H1 (cell line): ENCODE results near the gene TMED8. TPM values are rescaled to one million over a fixed set of nuclear protein-coding genes. Genes with fewer than 3 reads are reported as not detected.

Experiments
- CTCF ChIA-PET: fragments of 300-600 bp; sonication (Branson Sonifier 250); formaldehyde crosslinking; loops from one replicate; lab custom pipeline; 2021; ENCODE audit not compliant: partially characterized antibody; lab: Charles Lee
- POLR2A ChIA-PET: fragments of 300-600 bp; sonication (Branson Sonifier 250); formaldehyde crosslinking; loops from one replicate; lab custom pipeline; 2021; ENCODE audit warnings: inconsistent platforms; ENCODE audit not compliant: partially characterized antibody; lab: Charles Lee
- DNase-seq, 2 experiments: peaks; one replicate each; pipeline versions ENCODE4 v3.0.0 to v3.0.0-alpha.2; 2010 to 2022; ENCODE audit warnings: low spot score in 2 of 2, low read depth in 1 of 2, mixed read lengths in 1 of 2
- FAIRE-seq: peaks from 2 replicates; lab custom pipeline; 2011; peaks lifted over from hg19 to GRCh38; lab: Jason Lieb, UNC
- H2AFZ ChIP-seq: 2 replicates; pipeline ENCODE4 v1.8.1; 2012; ENCODE audit warnings: low read length, inconsistent platforms
- H2AK5ac ChIP-seq: 2 replicates; pipeline ENCODE4 v1.6.1; 2013; ENCODE audit warnings: low read depth, low read length
- H2BK120ac ChIP-seq: replicated peaks from 2 replicates; pipeline ENCODE3; 2013; ENCODE audit warnings: low read depth, low read length, inconsistent platforms
- H2BK12ac ChIP-seq: 2 replicates; pipeline ENCODE4 v1.6.1; 2013; ENCODE audit warnings: low read depth, low read length
- H2BK15ac ChIP-seq: 2 replicates; pipeline ENCODE4 v1.6.1; 2013; ENCODE audit warnings: low read length
- H2BK20ac ChIP-seq: 2 replicates; pipeline ENCODE4 v1.6.1; 2013; ENCODE audit warnings: low read length
- H2BK5ac ChIP-seq: 2 replicates; pipeline ENCODE4 v1.6.1; 2013; ENCODE audit warnings: low read depth, low read length
- H3K14ac ChIP-seq: 2 replicates; pipeline ENCODE4 v1.6.1; 2013; ENCODE audit warnings: inconsistent platforms; ENCODE audit not compliant: insufficient read length
- H3K18ac ChIP-seq: 2 replicates; pipeline ENCODE4 v1.6.1; 2013; ENCODE audit warnings: low read length; ENCODE audit errors: extremely low read depth
- H3K23ac ChIP-seq: 2 replicates; pipeline ENCODE4 v1.6.1; 2013; ENCODE audit warnings: inconsistent platforms; ENCODE audit not compliant: insufficient read length
- H3K23me2 ChIP-seq: 2 replicates; pipeline ENCODE4 v1.6.1; 2013; ENCODE audit warnings: low read depth, low read length
- H3K27ac ChIP-seq: 2 replicates; pipeline ENCODE4 v1.6.1; 2011; ENCODE audit warnings: low read depth, low read length, inconsistent platforms
- H3K27me3 ChIP-seq, 4 experiments: replicated peaks in 1 of 4; 1 replicate in 1 of 4; 2 replicates in 3 of 4; pipeline versions ENCODE4 v1.6.1 to v1.8.1; 2011 to 2013; ENCODE audit warnings: low read length in 3 of 4, mild to moderate bottlenecking in 3 of 4, inconsistent platforms in 2 of 4, mixed read lengths in 2 of 4, moderate library complexity in 1 of 4; ENCODE audit not compliant: control insufficient read depth in 3 of 4, insufficient read depth in 3 of 4; ENCODE audit errors: extremely low read depth in 1 of 4
- H3K36me3 ChIP-seq, 4 experiments: 2 replicates each; pipeline versions ENCODE4 v1.6.1 to v1.8.1; 2011 to 2013; ENCODE audit warnings: mild to moderate bottlenecking in 4 of 4, low read length in 3 of 4, moderate library complexity in 2 of 4, control low read depth in 1 of 4, inconsistent platforms in 1 of 4; ENCODE audit not compliant: insufficient read depth in 4 of 4, control insufficient read depth in 2 of 4
- H3K4ac ChIP-seq: replicated peaks from 2 replicates; pipeline ENCODE3; 2013; ENCODE audit warnings: low read length, low read depth, mixed read lengths, inconsistent platforms; ENCODE audit not compliant: insufficient read length
- H3K4me1 ChIP-seq, 4 experiments: replicated peaks in 1 of 4; 1 replicate in 1 of 4; 2 replicates in 3 of 4; pipeline versions ENCODE4 v1.6.1 to v1.8.1; 2011 to 2013; ENCODE audit warnings: low read length in 3 of 4, inconsistent platforms in 2 of 4, mixed read lengths in 1 of 4; ENCODE audit not compliant: insufficient read depth in 4 of 4, control insufficient read depth in 3 of 4
- H3K4me2 ChIP-seq, 2 experiments: 2 replicates each; pipeline versions ENCODE4 v1.6.1 to v1.8.1; 2011 to 2013; ENCODE audit warnings: low read depth in 2 of 2, low read length in 2 of 2, control low read depth in 1 of 2, inconsistent platforms in 1 of 2, mild to moderate bottlenecking in 1 of 2; ENCODE audit not compliant: insufficient read depth in 1 of 2
- H3K4me3 ChIP-seq, 4 experiments: fragments of 200-600, 300-600 bp in 1 of 4; sonication (generic), shearing (Covaris generic), sonication (Bioruptor Twin) in 1 of 4; 2 replicates each; pipeline versions ENCODE4 v1.5.1 to v1.8.1; 2011 to 2016; ENCODE audit warnings: low read length in 4 of 4, low read depth in 3 of 4, control low read depth in 2 of 4, inconsistent platforms in 2 of 4, mild to moderate bottlenecking in 2 of 4, mixed read lengths in 1 of 4, moderate library complexity in 1 of 4; ENCODE audit not compliant: insufficient read depth in 2 of 4; ENCODE audit errors: extremely low read depth in 1 of 4
- H3K56ac ChIP-seq: replicated peaks from 2 replicates; pipeline ENCODE3; 2013; ENCODE audit warnings: low read depth, mild to moderate bottlenecking, mixed read lengths, low read length, inconsistent platforms; ENCODE audit not compliant: insufficient read length
- H3K79me1 ChIP-seq: 2 replicates; pipeline ENCODE4 v1.6.1; 2013; ENCODE audit warnings: low read depth, low read length, control low read depth
- H3K79me2 ChIP-seq, 2 experiments: 2 replicates each; pipeline versions ENCODE4 v1.6.1 to v1.8.1; 2012 to 2013; ENCODE audit warnings: low read length in 2 of 2, mild to moderate bottlenecking in 2 of 2, inconsistent platforms in 1 of 2; ENCODE audit not compliant: insufficient read depth in 2 of 2, control insufficient read depth in 1 of 2
- H3K9ac ChIP-seq, 4 experiments: replicated peaks in 1 of 4; 1 replicate in 1 of 4; 2 replicates in 3 of 4; pipeline versions ENCODE4 v1.6.1 to v1.8.1; 2011 to 2013; ENCODE audit warnings: low read depth in 3 of 4, low read length in 3 of 4, control low read depth in 2 of 4, mild to moderate bottlenecking in 2 of 4, moderate library complexity in 2 of 4, inconsistent platforms in 1 of 4; ENCODE audit errors: extremely low read depth in 1 of 4
- H3K9me3 ChIP-seq, 2 experiments: 2 replicates each; pipeline versions ENCODE4 v1.6.1 to v1.8.1; 2012 to 2013; ENCODE audit warnings: mild to moderate bottlenecking in 2 of 2, moderate library complexity in 2 of 2, control low read depth in 1 of 2, inconsistent platforms in 1 of 2, low read depth in 1 of 2, low read length in 1 of 2, mixed read lengths in 1 of 2; ENCODE audit not compliant: insufficient read depth in 2 of 2
- H4K20me1 ChIP-seq, 2 experiments: replicated peaks in 1 of 2; 2 replicates each; pipeline versions ENCODE3 to v1.8.1; 2011 to 2013; ENCODE audit warnings: inconsistent platforms in 2 of 2, low read length in 2 of 2, mild to moderate bottlenecking in 1 of 2; ENCODE audit not compliant: insufficient read depth in 2 of 2, control insufficient read depth in 1 of 2
- H4K5ac ChIP-seq: 2 replicates; pipeline ENCODE4 v1.6.1; 2013; ENCODE audit warnings: low read length, low read depth, mixed read lengths, inconsistent platforms; ENCODE audit not compliant: insufficient read length
- H4K8ac ChIP-seq: 2 replicates; pipeline ENCODE4 v1.8.0; 2013; ENCODE audit warnings: mild to moderate bottlenecking, moderate library complexity, low read length, inconsistent platforms; ENCODE audit not compliant: insufficient read depth; ENCODE audit errors: extremely low read depth
- H4K91ac ChIP-seq: replicated peaks from 2 replicates; pipeline ENCODE3; 2013; ENCODE audit warnings: low read length, mixed read lengths, inconsistent platforms; ENCODE audit not compliant: insufficient read length
- BACH1 ChIP-seq: IDR thresholded peaks from 2 replicates; pipeline ENCODE4 v1.6.1; 2012; ENCODE audit warnings: low read length, improper control_type of control experiment
- BRCA1 ChIP-seq: IDR thresholded peaks from 2 replicates; pipeline ENCODE4 v1.6.1; 2012; ENCODE audit warnings: low read depth, low read length, improper control_type of control experiment
- CBX8 ChIP-seq: fragments of 300-800, 300-1000 bp; sonication (generic); IDR thresholded peaks from 2 replicates; pipeline ENCODE4 v1.7.1; 2016; ENCODE audit warnings: low read depth, low read length, borderline replicate concordance
- CTCF ChIP-seq, 3 experiments: IDR thresholded peaks; 1 replicate in 2 of 3; 2 replicates in 1 of 3; pipeline versions ENCODE4 v1.5.1 to v1.6.1; 2011; ENCODE audit warnings: low read length in 3 of 3, mild to moderate bottlenecking in 3 of 3, inconsistent platforms in 2 of 3, low read depth in 1 of 3, moderate library complexity in 1 of 3; ENCODE audit not compliant: insufficient read depth in 1 of 3; ENCODE audit errors: control extremely low read depth in 1 of 3
- EP300 ChIP-seq, 2 experiments: IDR thresholded peaks; 1 replicate in 1 of 2; 2 replicates in 1 of 2; pipeline ENCODE4 v1.6.1; 2011 to 2012; ENCODE audit warnings: low read depth in 2 of 2, low read length in 2 of 2, mild to moderate bottlenecking in 2 of 2, borderline replicate concordance in 1 of 2, inconsistent platforms in 1 of 2, moderate library complexity in 1 of 2
- JUN ChIP-seq: IDR thresholded peaks from 2 replicates; pipeline ENCODE4 v1.6.1; 2011; ENCODE audit warnings: low read depth, mild to moderate bottlenecking, improper control_type of control experiment, low read length
- KDM4A ChIP-seq: IDR thresholded peaks from one replicate; pipeline ENCODE4 v1.7.1; 2012; ENCODE audit warnings: low read depth, mild to moderate bottlenecking, moderate library complexity, low read length, inconsistent platforms; ENCODE audit not compliant: severe bottlenecking
- POU5F1 ChIP-seq: IDR thresholded peaks from 2 replicates; pipeline ENCODE4 v1.6.1; 2011; ENCODE audit warnings: low read depth, mild to moderate bottlenecking, low read length, moderate library complexity
- RAD21 ChIP-seq, 2 experiments: IDR thresholded peaks in 1 of 2; conservative IDR thresholded peaks in 1 of 2; 2 replicates each; pipeline ENCODE4 v1.6.1; 2011; ENCODE audit warnings: low read depth in 2 of 2, low read length in 2 of 2, improper control_type of control experiment in 1 of 2, inconsistent platforms in 1 of 2, mild to moderate bottlenecking in 1 of 2, moderate library complexity in 1 of 2
- SIRT6 ChIP-seq: IDR thresholded peaks from one replicate; pipeline ENCODE4 v1.7.1; 2012; ENCODE audit warnings: low read length, inconsistent platforms
- WGBS, 2 experiments: shearing (Covaris generic) in 1 of 2; methylation state at CpG; one replicate each; pipeline versions ENCODE4 v1.1.6 to v1.1.7; 2013 to 2015; ENCODE audit warnings: low lambda C conversion rate in 2 of 2, mixed read lengths in 2 of 2, inconsistent platforms in 1 of 2, low coverage in 1 of 2, missing lambda C conversion rate in 1 of 2; ENCODE audit not compliant: insufficient replicate concordance in 2 of 2, insufficient coverage in 1 of 2, insufficient read length in 1 of 2; ENCODE audit errors: extremely low coverage in 1 of 2, missing lambda C conversion rate in 1 of 2; 5-methylcytosine and 5-hydroxymethylcytosine counted together
- polyA plus RNA-seq, 7 experiments: library from polyadenylated mRNA; depleted of rRNA in 3 of 7; stranded (reverse) in 5 of 7; unstranded in 2 of 7; fragments of >200 nt in 5 of 7; fragments of 200-250 nt in 2 of 7; gene quantifications; 1 replicate in 5 of 7; 2 replicates in 1 of 7; 4 replicates in 1 of 7; pipeline versions ENCODE4 v1.2.1 to v1.2.3, GENCODE V29; 2011 to 2013; ENCODE audit warnings: missing spikeins in 2 of 7, mixed read lengths in 2 of 7
- total RNA-seq: library from RNA; stranded (reverse); fragmentation: NEBNext Ultra II Directional; extraction: Animal tissue kit (Norgen Biotek cat#: 25700); gene quantifications from 2 replicates; pipeline ENCODE4 v1.2.1, GENCODE V29; 2021

TMED8 gene
- total and polyA plus RNA-seq, 2 of the 8 experiments (the other 6 are each of a cell fraction or from before 2014, with no cell fraction given): 5.5 to 13.4 TPM

GRCh38 chr14:77290705-77291104, 86.2 kb downstream of the TMED8 start:
- Histone ChIP-seq H3K79me2 (no peaks in the 10 kb centered on the region), H3K4me2 (no peak overlapping the region), H3K27ac (no peak overlapping the region), H2BK12ac (no peak overlapping the region), H3K9me3 (no peaks in the 10 kb centered on the region), H3K56ac (no peak overlapping the region), H3K4me1 (no peaks in the 10 kb centered on the region), H4K8ac (no peak overlapping the region; the same call in 1 of the 2 replicates), H3K14ac (no peak overlapping the region), H3K4ac (no peak overlapping the region), H4K5ac (no peak overlapping the region), H2BK20ac (no peak overlapping the region), H3K27me3 (no peaks in the 10 kb centered on the region), H3K23ac (no peak overlapping the region), H2AFZ (no peak overlapping the region), H3K36me3 (peaks cover 0 to 12% (median 8%) of the 10 kb centered on the region in 4 experiments; a peak in 7 of 8 replicates), H2BK15ac (no peak overlapping the region), H4K20me1 (peaks cover 0 to 1% of the 10 kb centered on the region in 2 experiments), H3K23me2 (no peaks in the 10 kb centered on the region), H3K4me3 (no peak overlapping the region), H2BK120ac (no peak overlapping the region), H3K18ac (no peak overlapping the region), H4K91ac (no peak overlapping the region), H3K79me1 (no peaks in the 10 kb centered on the region), H2BK5ac (no peak overlapping the region), H2AK5ac (no peak overlapping the region), H3K9ac (no peak overlapping the region)
- TF ChIP-seq POU5F1 (no peak), BRCA1 (no peak), BACH1 (no peak), RAD21 (IDR thresholded peaks at IDR 0.05 in 1 of 2, conservative IDR thresholded peaks at IDR 0.05 in 1 of 2; ENCODE audit: low read depth in 2 of 2, low read length in 2 of 2) (peak; percentile 11 to 44; a peak in 2 of 4 replicates), CBX8 (no peak), KDM4A (no peak), EP300 (IDR thresholded peaks at IDR 0.05; ENCODE audit: borderline replicate concordance in 1 of 2, low read depth in 2 of 2, low read length in 2 of 2) (no peak), CTCF (IDR thresholded peaks at IDR 0.05; ENCODE audit: control extremely low read depth in 1 of 3, insufficient read depth in 1 of 3, low read depth in 1 of 3, low read length in 3 of 3) (peak; percentile 27 to 49 (median 45)), SIRT6 (no peak), JUN (no peak)
- ChIA-PET POLR2A (interaction anchor here (1.0 kb wide), 1 partner anchor 12 kb away, joined by 3 read pairs; no protein-coding TSS in a partner anchor), CTCF (interaction anchor here (0.6 to 22.3 kb wide), 23 partner anchors 9 to 259 kb away, joined by 3 to 353 read pairs (median 4); partner anchors contain the start of genes SAMD15 and TMED8)
- no peak for DNase-seq
- WGBS, 2 experiments: 90% methylated on average over 4 of the region's 4 CpGs; no CpG with 5 or more reads in 1 of the 2 experiments
- FAIRE-seq: no peak
